Lower lobe of right lung (tissue), 2 donors: ENCODE results near the gene AQP12A. TPM values are rescaled to one million over a fixed set of nuclear protein-coding genes. Genes with fewer than 3 reads are reported as not detected.

Experiments used
- ATAC-seq, 2 donors: fragments of 200-7000 bp; cut with Tn5 transposase; one replicate each; pipeline ENCODE4 v1.9.1; 2020 to 2022; ENCODE audit warnings: mild to moderate bottlenecking in 2 of 2, moderate library complexity in 2 of 2
- DNase-seq: peaks from one replicate; pipeline ENCODE4 v3.0.0-alpha.2; 2020
- H3K27ac ChIP-seq: fragments of 200-600 bp; one replicate; pipeline ENCODE4 v1.8.0; 2022
- H3K27me3 ChIP-seq: fragments of 200-600 bp; one replicate; pipeline ENCODE4 v1.8.0; 2022; ENCODE audit warnings: low read depth
- H3K36me3 ChIP-seq: fragments of 200-600 bp; one replicate; pipeline ENCODE4 v1.8.0; 2022; ENCODE audit warnings: mild to moderate bottlenecking
- H3K4me1 ChIP-seq: fragments of 200-600 bp; one replicate; pipeline ENCODE4 v1.8.0; 2022
- H3K4me3 ChIP-seq: fragments of 200-600 bp; one replicate; pipeline ENCODE4 v1.8.0; 2022; ENCODE audit warnings: mild to moderate bottlenecking
- H3K9me3 ChIP-seq: fragments of 200-600 bp; one replicate; pipeline ENCODE4 v1.8.0; 2022
- CTCF ChIP-seq: fragments of 200-600 bp; IDR thresholded peaks from one replicate; pipeline ENCODE4 v1.8.0; 2022; ENCODE audit warnings: antibody characterized with exemption, mild to moderate bottlenecking
- intact Hi-C: fragments of 100-400 bp; cut with DNase I; formaldehyde crosslinking; loops from one replicate; pipeline ENCODE4 v1.11.0; 2022
- total RNA-seq: library from RNA; stranded (reverse); fragmentation: NEBNext Ultra II Directional; extraction: Animal tissue kit (Norgen Biotek cat#: 25700); gene quantifications from one replicate; pipeline ENCODE4 v1.2.1, GENCODE V29; 2021
- donor health status: DM: no; HTN: yes; CAD: no; lungs with severe emphysema.

The AQP12A gene
- total RNA-seq, 1 donor from 2014 or later: not detected

- Histone ChIP-seq H3K9me3 (no peaks in the 10 kb centered on the region), H3K4me1 (no peaks in the 10 kb centered on the region), H3K27ac (no peak overlapping the region), H3K27me3 (peaks cover 46% of the 10 kb centered on the region), H3K4me3 (no peak overlapping the region), H3K36me3 (no peaks in the 10 kb centered on the region)
- DNase-seq: no peak
- ATAC-seq: no peak
- no peak for TF ChIP-seq CTCF
- intact Hi-C loops: no loop called here
These were observed 44.0 kb upstream of the AQP12A start for GRCh38 chr2:240647503-240648154.

DNA sequence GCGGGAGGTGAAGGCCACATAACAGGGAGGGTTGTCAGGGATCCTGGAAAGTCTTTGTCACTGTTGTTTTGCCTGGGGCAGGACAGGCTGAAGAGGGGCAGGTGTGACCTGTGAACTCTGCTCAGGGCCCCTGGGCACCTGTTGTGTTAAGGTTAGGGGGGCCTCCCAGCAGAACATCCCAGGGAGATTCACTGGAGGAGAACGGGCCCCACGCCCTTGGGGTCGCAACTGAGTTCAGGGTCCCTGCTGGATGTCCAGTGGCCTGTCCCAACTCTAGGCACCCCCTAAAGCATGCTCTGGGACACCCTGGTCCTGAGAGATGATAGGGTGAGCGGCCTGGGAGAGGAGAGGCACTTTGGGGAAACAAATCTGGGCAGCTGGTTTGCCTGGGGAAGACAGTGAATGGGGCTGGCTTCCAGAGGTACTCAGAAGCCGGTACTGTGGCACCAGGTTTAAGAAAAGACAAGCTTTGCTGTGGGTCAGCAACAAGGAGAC lies 43.5 kb upstream of the AQP12A start:
- no peak for TF ChIP-seq CTCF
- H3K27me3 ChIP-seq: peaks cover 46% of the 10 kb centered on the region
- no peaks in the 10 kb centered on the region for H3K36me3 ChIP-seq
- DNase-seq (no peak), ATAC-seq (no peak)
- no peaks in the 10 kb centered on the region for H3K4me1 ChIP-seq
- H3K9me3 ChIP-seq: no peaks in the 10 kb centered on the region
- intact Hi-C loops: no loop called here
- no peak overlapping the region for H3K4me3 ChIP-seq
- H3K27ac ChIP-seq: no peak overlapping the region

DNA sequence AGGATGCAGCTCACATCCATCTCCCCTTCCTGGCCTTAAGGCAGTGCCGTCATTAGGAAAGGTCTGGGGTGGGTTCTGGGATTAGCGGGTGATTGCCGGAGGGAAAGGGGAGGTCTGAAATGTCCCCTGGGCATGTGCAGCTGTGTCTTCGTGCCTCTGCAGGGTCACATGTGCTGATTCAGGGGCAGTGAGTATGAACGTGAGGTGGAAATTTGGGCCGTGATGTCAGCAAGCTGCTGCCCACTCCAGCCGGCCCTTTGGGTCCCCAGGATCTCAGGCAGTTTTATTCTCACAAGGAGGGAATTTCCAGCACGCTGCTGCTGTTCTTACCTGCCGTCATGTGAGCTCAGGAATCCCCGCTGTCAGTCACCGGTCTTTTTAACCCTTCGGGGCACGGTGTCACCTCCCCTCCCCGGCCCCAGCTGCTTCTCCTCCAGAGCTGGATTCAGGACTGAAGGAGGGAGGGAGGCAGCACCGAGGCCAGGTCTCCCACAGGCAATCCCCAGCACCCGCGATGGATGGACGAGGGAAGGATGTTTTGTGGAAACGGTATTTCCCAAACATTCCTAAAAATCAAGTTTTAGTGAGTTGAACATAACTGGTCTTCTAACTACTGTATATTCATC lies 42.9 kb upstream of the AQP12A start:
- intact Hi-C loops: no loop called here
- Histone ChIP-seq H3K27ac (no peak overlapping the region), H3K36me3 (no peaks in the 10 kb centered on the region), H3K4me3 (no peak overlapping the region), H3K9me3 (no peaks in the 10 kb centered on the region), H3K4me1 (no peaks in the 10 kb centered on the region), H3K27me3 (peaks cover 46% of the 10 kb centered on the region)
- no peak for ATAC-seq
- no peak for DNase-seq
- no peak for TF ChIP-seq CTCF

DNA sequence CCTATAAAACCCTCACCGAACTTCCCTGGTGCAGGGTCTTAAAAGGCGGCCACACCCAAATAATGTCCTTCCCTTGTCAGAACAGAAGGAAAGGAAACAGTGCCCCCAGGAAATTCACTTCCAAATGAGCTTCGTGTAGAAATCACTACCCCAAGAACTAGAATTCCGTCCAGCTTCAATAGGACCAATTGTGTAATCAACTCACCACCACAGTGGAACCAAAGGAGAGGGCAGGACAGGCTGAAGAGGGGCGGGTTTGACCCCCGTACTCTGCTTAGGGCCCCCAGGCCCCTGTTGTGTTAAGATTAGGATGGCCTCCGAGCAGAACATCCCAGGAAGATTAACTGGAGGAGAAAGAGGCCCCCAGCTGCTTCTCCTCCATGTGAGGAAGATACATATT lies 42.3 kb upstream of the AQP12A start:
- DNase-seq (no peak), ATAC-seq (no peak)
- intact Hi-C loops: no loop called here
- no peak for TF ChIP-seq CTCF
- Histone ChIP-seq H3K4me3 (no peak overlapping the region), H3K4me1 (no peaks in the 10 kb centered on the region), H3K9me3 (no peaks in the 10 kb centered on the region), H3K36me3 (no peaks in the 10 kb centered on the region), H3K27ac (no peak overlapping the region), H3K27me3 (peaks cover 42% of the 10 kb centered on the region)

DNA sequence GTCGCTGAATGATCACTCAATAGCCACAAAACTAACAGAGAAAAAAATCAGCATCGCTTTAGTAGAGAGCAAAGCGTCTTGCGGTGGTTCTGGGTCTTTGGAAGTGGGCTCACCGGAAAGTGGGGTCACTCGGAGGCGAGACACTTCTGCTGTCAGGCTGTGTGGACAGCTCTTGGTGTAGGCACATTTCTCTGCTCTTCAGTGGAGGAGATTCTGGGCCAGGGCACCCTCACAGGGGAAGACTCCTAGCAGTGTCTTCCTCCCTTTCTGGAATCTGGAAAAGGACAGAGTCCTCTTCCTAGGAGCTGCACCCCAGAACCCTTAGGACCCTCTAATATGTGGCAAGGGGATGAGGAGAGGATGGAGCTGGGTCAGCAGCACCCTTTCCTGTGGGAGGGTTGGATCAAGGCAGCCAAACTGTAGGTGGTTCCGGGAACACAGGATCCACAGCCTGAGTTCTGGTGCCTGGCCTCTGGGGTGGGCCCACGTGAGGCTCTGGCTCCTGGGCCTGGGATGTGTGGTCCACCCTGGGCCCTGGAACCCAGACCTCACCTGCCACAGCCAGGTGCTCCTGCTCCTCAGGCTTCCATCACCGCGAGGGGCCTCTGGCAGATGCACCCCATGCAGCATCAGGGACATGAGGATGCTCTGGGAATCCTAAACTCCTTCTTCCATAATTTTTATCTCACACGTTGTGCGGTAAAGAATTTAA lies 41.3 kb upstream of the AQP12A start:
- Histone ChIP-seq H3K9me3 (no peaks in the 10 kb centered on the region), H3K27ac (no peak overlapping the region), H3K27me3 (peaks cover 46% of the 10 kb centered on the region), H3K4me1 (no peaks in the 10 kb centered on the region), H3K4me3 (no peak overlapping the region), H3K36me3 (no peaks in the 10 kb centered on the region)
- no peak for ATAC-seq
- TF ChIP-seq CTCF: no peak
- no peak for DNase-seq
- intact Hi-C loops: no loop called here
